Motor neuron (in vitro differentiated cells): ENCODE results near the gene IFT122. TPM values are rescaled to one million over a fixed set of nuclear protein-coding genes. Genes with fewer than 3 reads are reported as not detected.
"Not testable (repeated sequence)": the region's sequence is repeated elsewhere in the genome, so short reads cannot be mapped to it uniquely, and the experiment has no call there.

ENCODE experiments used
- ATAC-seq, 8 experiments: fragments of 200-7000 bp; cut with Tn5 transposase; replicated peaks in 6 of 8; 2 replicates each; pipeline ENCODE4 v1.8.0; 2021; ENCODE audit warnings: mild to moderate bottlenecking in 8 of 8, moderate library complexity in 8 of 8
- H3K27ac ChIP-seq, 2 donors: fragments of 250-450 bp; sonication (Bioruptor Pico); 2 replicates each; pipeline ENCODE4 v1.9.0; 2021; ENCODE audit warnings: antibody characterized with exemption in 2 of 2, mild to moderate bottlenecking in 2 of 2, moderate library complexity in 1 of 2
- H3K4me1 ChIP-seq, 2 donors: fragments of 250-450 bp; sonication (Bioruptor Pico); replicated peaks in 1 of 2; 2 replicates each; pipeline ENCODE4 v1.6.1; 2021; ENCODE audit warnings: antibody characterized with exemption in 2 of 2, mild to moderate bottlenecking in 2 of 2, moderate library complexity in 1 of 2
- H3K4me3 ChIP-seq, 5 donors: fragments of 250-450 bp; sonication (Bioruptor Pico); 2 replicates each; pipeline ENCODE4 v1.9.0; 2021; ENCODE audit warnings: antibody characterized with exemption in 5 of 5, mild to moderate bottlenecking in 5 of 5, moderate library complexity in 4 of 5
- WGBS, 10 experiments: fragments of 450-650 bp; shearing (Covaris generic); methylation state at CpG; one replicate each; pipeline ENCODE4 v1.0.0; 2022; 5-methylcytosine and 5-hydroxymethylcytosine counted together
- in situ Hi-C, 9 experiments: fragments of 400-800 bp; cut with MboI; loops; one replicate each; pipeline ENCODE4 v1.15.0; 2021; ENCODE audit warnings: low sequenced_read_pairs in 9 of 9, low pct_unique_long_range_greater_than_20kb in 2 of 9; ENCODE audit not compliant: unreplicated experiment in 9 of 9
- total RNA-seq, 8 experiments: library from RNA; unstranded; fragments of 300-600 nt; gene quantifications; 2 replicates each; pipeline versions ENCODE4 v1.2.3 to v1.2.4, GENCODE V29; 2022

IFT122 gene
- 10 to 100 TPM in 7 of 8 experiments, 1 to 10 TPM in 1; 8.4 to 34.5 (median 24.8) TPM for total RNA-seq

- peak; percentile 86 to 93 (median 90) for ATAC-seq
- Histone ChIP-seq H3K4me1 (peaks cover 11 to 24% of the 10 kb centered on the region in 2 donors), H3K4me3 (peak within 1 kb of the TSS; percentile 67 to 76 (median 69)), H3K27ac (peak within 1 kb of the TSS; percentile 85 to 90)
- WGBS, 10 experiments, result 0 to 5% (median 0%) methylated on average over 3 to 42 of the region's 75 CpGs; no CpG with 5 or more reads in 2 of the 10 experiments
- in situ Hi-C loops, result no loop called here
Measured at GRCh38 chr3:129439817-129440617, at the start of gene IFT122, which contains the start of gene MBD4. Gene IFT122, plus strand, starts transcription at chr3:129440224. Its CDS starts 107 bp downstream, at chr3:129440331. Gene MBD4, minus strand, starts transcription at chr3:129439948. Its CDS starts 115 bp downstream, at chr3:129439833.

- H3K4me1 ChIP-seq, H3K4me3 ChIP-seq, H3K27ac ChIP-seq, ATAC-seq, in situ Hi-C loops: not testable (repeated sequence)
- 100% methylated on average over 1 to 2 of the region's 4 CpGs; no CpG with 5 or more reads in 7 of the 10 experiments for WGBS, 10 experiments
Measured at GRCh38 chr3:129391583-129391982, 48.4 kb upstream of the IFT122 start.

- H3K4me1 ChIP-seq, H3K4me3 ChIP-seq, ATAC-seq, in situ Hi-C loops, H3K27ac ChIP-seq: not testable (repeated sequence)
- WGBS, 10 experiments, result 100% methylated on average over 4 of the region's 8 CpGs; no CpG with 5 or more reads in 9 of the 10 experiments
Measured at GRCh38 chr3:129392106-129392887, 47.7 kb upstream of the IFT122 start.

- Histone ChIP-seq H3K4me3 (no peak overlapping the region), H3K4me1 (peaks cover 3 to 4% of the 10 kb centered on the region in 2 donors), H3K27ac (no peak overlapping the region)
- 70 to 98% (median 91%) methylated on average over 3 to 6 of the region's 6 CpGs; no CpG with 5 or more reads in 6 of the 10 experiments for WGBS, 10 experiments
- in situ Hi-C loops, result no loop called here
- ATAC-seq, result no peak
Measured at GRCh38 chr3:129393271-129393670, 46.8 kb upstream of the IFT122 start.

GRCh38 chr3:129393760-129394564, 46.1 kb upstream of the IFT122 start:
- in situ Hi-C loops, H3K4me1 ChIP-seq, ATAC-seq, H3K27ac ChIP-seq, H3K4me3 ChIP-seq: not testable (repeated sequence)
- no CpG with 5 or more reads among the region's 17 CpGs for whole genome bisulfite sequencing, 10 experiments

GRCh38 chr3:129398803-129399144, 41.2 kb upstream of the IFT122 start:
- ATAC-seq, result peak in 5 of 8 experiments; percentile 3 to 57 (median 35)
- Histone ChIP-seq H3K4me3 (peak overlapping the region; percentile 68 to 88 (median 77)), H3K27ac (peak overlapping the region in 1 of 2 donors; percentile 89), H3K4me1 (peaks cover 6 to 7% of the 10 kb centered on the region in 2 donors)
- in situ Hi-C loops, result no loop called here
- WGBS, 10 experiments, result 0 to 1% (median 0%) methylated on average over 1 to 10 of the region's 18 CpGs; no CpG with 5 or more reads in 2 of the 10 experiments

- 0 to 3% (median 0%) methylated on average over 1 to 20 of the region's 25 CpGs; no CpG with 5 or more reads in 1 of the 10 experiments for WGBS, 10 experiments
Measured at GRCh38 chr3:129399145-129399894, 40.7 kb upstream of the IFT122 start.

GRCh38 chr3:129399895-129400357, 40.1 kb upstream of the IFT122 start:
- WGBS, 10 experiments, result 42 to 100% (median 57%) methylated on average over 1 to 8 of the region's 8 CpGs
- peaks cover 6 to 7% of the 10 kb centered on the region in 2 donors for H3K4me1 ChIP-seq
- ATAC-seq, result peak in 7 of 8 experiments; percentile 4 to 82 (median 73)
- peak overlapping the region; percentile 75 to 89 for H3K27ac ChIP-seq
- in situ Hi-C loops, result no loop called here
- peak overlapping the region; percentile 68 to 88 (median 77) for H3K4me3 ChIP-seq

More at GRCh38 chr3:129399145-129399894, 40.7 kb upstream of the IFT122 start:
- in situ Hi-C loops, result no loop called here
- peak overlapping the region; percentile 75 to 89 for H3K27ac ChIP-seq
- H3K4me1 ChIP-seq, result peaks cover 6 to 7% of the 10 kb centered on the region in 2 donors
- H3K4me3 ChIP-seq, result peak overlapping the region; percentile 68 to 88 (median 77)
- ATAC-seq, result peak; percentile 77 to 90 (median 84)

- in situ Hi-C loops, result no loop called here
- no peak overlapping the region for H3K4me3 ChIP-seq
- peaks cover 6 to 7% of the 10 kb centered on the region in 2 donors for H3K4me1 ChIP-seq
- ATAC-seq, result no peak
- 0 to 100% (median 40%) methylated on average over 1 to 5 of the region's 7 CpGs; no CpG with 5 or more reads in 5 of the 10 experiments for WGBS, 10 experiments
- no peak overlapping the region for H3K27ac ChIP-seq
Measured at GRCh38 chr3:129402210-129402609, 37.8 kb upstream of the IFT122 start.

GRCh38 chr3:129402616-129403015, 37.4 kb upstream of the IFT122 start:
- H3K4me3 ChIP-seq, result no peak overlapping the region
- no peak for ATAC-seq
- H3K4me1 ChIP-seq, result peaks cover 6 to 7% of the 10 kb centered on the region in 2 donors
- 78 to 94% (median 92%) methylated on average over 3 of the region's 4 CpGs; no CpG with 5 or more reads in 6 of the 10 experiments for WGBS, 10 experiments
- in situ Hi-C loops, result no loop called here
- H3K27ac ChIP-seq, result no peak overlapping the region

- Histone ChIP-seq H3K27ac (no peak overlapping the region), H3K4me1 (peaks cover under 1 to 2% of the 10 kb centered on the region in 2 donors), H3K4me3 (no peak overlapping the region)
- no peak for ATAC-seq
- in situ Hi-C loops, result no loop called here
- 53 to 73% (median 70%) methylated on average over 2 to 5 of the region's 7 CpGs; no CpG with 5 or more reads in 7 of the 10 experiments for WGBS, 10 experiments
Measured at GRCh38 chr3:129403450-129403849, 36.6 kb upstream of the IFT122 start.
